Peyer's patch (tissue), 4 donors: ENCODE data around the gene SPG21. TPM values are rescaled to one million over a fixed set of nuclear protein-coding genes. Genes with fewer than 3 reads are reported as not detected.

Experiments
- DNase-seq, 3 donors: peaks; one replicate each; pipeline ENCODE4 v3.0.0-alpha.2; 2017 to 2019
- H3K27ac ChIP-seq, 4 donors: fragments of 200-600 bp; sonication (generic); one replicate each; pipeline ENCODE4 v1.5.1; 2016 to 2019
- H3K27me3 ChIP-seq, 2 donors: fragments of 200-600 bp; sonication (generic); one replicate each; pipeline ENCODE4 v1.5.1; 2019
- H3K36me3 ChIP-seq, 3 donors: fragments of 200-600 bp; sonication (generic); one replicate each; pipeline ENCODE4 v1.5.1; 2016 to 2019
- H3K4me1 ChIP-seq, 4 donors: fragments of 200-600 bp; sonication (generic); one replicate each; pipeline ENCODE4 v1.5.1; 2016 to 2019
- H3K4me3 ChIP-seq, 4 donors: fragments of 200-600 bp; sonication (generic); 1 replicate in 3 of 4; 2 replicates in 1 of 4; pipeline ENCODE4 v1.5.1; 2016 to 2019; ENCODE audit warnings: mild to moderate bottlenecking in 1 of 4
- H3K9me3 ChIP-seq, 4 donors: fragments of 200-600 bp; sonication (generic); one replicate each; pipeline ENCODE4 v1.5.1; 2016 to 2019; ENCODE audit warnings: mild to moderate bottlenecking in 1 of 4
- CTCF ChIP-seq, 6 experiments: fragments of 450-650 bp in 4 of 6; fragments of 200-600 bp in 2 of 6; sonication (generic) in 1 of 6; IDR thresholded peaks; one replicate each; pipeline ENCODE4 v1.5.1; 2017 to 2019; ENCODE audit warnings: antibody characterized with exemption in 6 of 6, mild to moderate bottlenecking in 3 of 6, moderate library complexity in 1 of 6
- POLR2A ChIP-seq, 2 donors: fragments of 450-650 bp; IDR thresholded peaks; one replicate each; pipeline ENCODE4 v1.5.1; 2017; ENCODE audit warnings: antibody characterized with exemption in 2 of 2, mild to moderate bottlenecking in 2 of 2, moderate library complexity in 2 of 2
- total RNA-seq, 4 donors: library from RNA; depleted of rRNA; stranded (reverse); fragments of >200 nt; gene quantifications; one replicate each; pipeline ENCODE4 v1.1.0, GENCODE V29; 2016

Gene SPG21
- total RNA-seq, 4 donors from 2014 or later: 65.6 to 85.0 (median 70.3) TPM

- TF ChIP-seq POLR2A (IDR thresholded peaks at IDR 0.05) (no peak), CTCF (IDR thresholded peaks at IDR 0.05) (no peak)
- Histone ChIP-seq H3K36me3 (no peaks in the 10 kb centered on the region), H3K27me3 (no peaks in the 10 kb centered on the region), H3K4me1 (peaks cover 0 to 4% (median 0%) of the 10 kb centered on the region in 4 donors), H3K4me3 (no peak overlapping the region), H3K27ac (no peak overlapping the region), H3K9me3 (no peaks in the 10 kb centered on the region)
- DNase-seq: no peak
Measured at GRCh38 chr15:64915518-64916227, 74.0 kb downstream of the SPG21 start.

Other genes with a start within 250 kb of the SPG21 start
- gene RBPMS2, start 214.3 kb downstream of the SPG21 start, total RNA-seq: 1 to 10 TPM in 2 of 4 donors, under 1 TPM in 2; 0.70 to 8.3 (median 2.3) TPM
- 1 to 10 TPM; 3.5 to 8.5 (median 6.9) TPM for gene PIF1, start 164.3 kb downstream of the SPG21 start, total RNA-seq
- gene PLEKHO2, start 148.0 kb downstream of the SPG21 start, total RNA-seq: 10 to 100 TPM in 1 of 4 donors, 1 to 10 TPM in 3; 4.7 to 18.2 (median 7.4) TPM
- 10 to 100 TPM in 1 of 4 donors, 1 to 10 TPM in 3; 3.9 to 13.2 (median 5.3) TPM for gene ANKDD1A, start 78.0 kb downstream of the SPG21 start, total RNA-seq
- 10 to 100 TPM; 22.3 to 39.9 (median 36.9) TPM for gene MTFMT, start 39.7 kb upstream of the SPG21 start, total RNA-seq
- 100 to 1,000 TPM in 3 of 4 donors, 1 to 10 TPM in 1; 4.1 to 374 (median 196) TPM for gene SLC51B, start 55.5 kb upstream of the SPG21 start, total RNA-seq
- gene RASL12, start 78.1 kb upstream of the SPG21 start, total RNA-seq: 10 to 100 TPM in 2 of 4 donors, 1 to 10 TPM in 2; 5.1 to 23.1 (median 8.5) TPM
- gene KBTBD13, start 86.8 kb upstream of the SPG21 start, total RNA-seq: under 1 TPM in 1 of 4 donors, not detected in 3; 0.38 TPM
- gene UBAP1L, start 125.3 kb upstream of the SPG21 start, total RNA-seq: 1 to 10 TPM; 3.0 to 8.7 (median 5.5) TPM
- gene PDCD7, start 143.9 kb upstream of the SPG21 start, total RNA-seq: 10 to 100 TPM in 3 of 4 donors, 1 to 10 TPM in 1; 6.5 to 23.1 (median 17.8) TPM
- gene CLPX, start 195.4 kb upstream of the SPG21 start, total RNA-seq: 10 to 100 TPM; 42.2 to 61.9 (median 53.5) TPM
- 10 to 100 TPM; 14.4 to 26.9 (median 17.8) TPM for gene CILP, start 221.6 kb upstream of the SPG21 start, total RNA-seq